NCI-H748 (cell line): Measurements from ENCODE around the gene KPNB1.
A peak's percentile ranks its signal among the peaks of the same experiment; 100 is the strongest.

Source experiments
- DNase-seq: peaks from one replicate; lab custom pipeline; 2025; ENCODE audit not compliant: unreplicated experiment; lab: John Stamatoyannopoulos, UW

The KPNB1 gene

DNA sequence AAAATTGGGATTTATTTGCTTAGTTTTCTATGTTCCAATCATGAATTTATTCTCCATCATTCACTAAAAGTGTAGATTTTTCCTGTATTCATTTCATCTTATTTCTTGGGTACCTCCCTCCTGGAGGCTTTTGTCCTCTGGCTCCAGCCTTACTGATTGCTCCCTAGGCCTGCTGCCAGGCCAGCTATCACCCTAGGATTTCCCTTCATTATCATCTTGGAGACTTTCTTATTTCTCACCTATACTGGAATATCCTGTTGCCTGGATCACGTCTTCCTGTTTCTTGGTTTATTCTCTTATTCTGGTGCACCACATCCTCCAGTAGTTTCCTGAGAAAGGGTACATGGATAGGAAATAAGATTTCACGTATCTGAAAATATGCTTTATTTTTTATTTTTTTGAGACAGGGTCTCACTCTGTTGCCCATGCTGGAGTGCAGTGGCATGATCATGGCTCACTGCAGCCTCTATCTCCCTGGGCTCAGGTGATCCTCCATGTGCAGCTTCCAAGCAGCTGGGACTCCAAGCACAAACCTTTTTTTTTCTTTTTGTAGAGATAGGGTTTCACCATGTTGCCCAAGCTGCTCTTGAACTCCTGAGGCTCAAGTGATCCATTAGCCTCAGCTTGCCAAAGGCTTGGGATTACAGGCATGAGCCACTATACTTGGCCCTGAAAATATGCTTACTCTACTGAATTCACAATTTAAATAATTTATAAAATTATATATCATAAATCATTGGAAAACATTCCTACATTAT lies 13.3 kb upstream of the KPNB1 start:
- DNase-seq = no peak

DNA sequence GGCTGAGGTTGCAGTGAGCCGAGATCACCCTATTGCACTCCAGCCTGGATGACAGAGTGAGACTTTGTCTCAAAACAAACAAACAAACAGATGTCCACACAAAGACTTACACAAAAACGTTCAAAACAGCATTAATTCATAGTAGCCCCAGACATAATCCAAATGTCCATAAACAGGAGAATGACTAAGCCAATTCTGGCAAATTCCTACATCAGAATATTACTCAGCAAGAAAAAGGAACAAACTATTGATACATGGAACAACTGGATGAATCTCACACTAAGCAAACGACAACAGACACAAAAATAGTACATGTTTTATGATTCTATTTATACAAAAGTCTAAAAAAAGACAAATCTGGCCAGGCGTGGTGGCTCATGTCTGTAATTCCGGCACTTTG lies 10.8 kb upstream of the KPNB1 start:
- DNase-seq = no peak

DNA sequence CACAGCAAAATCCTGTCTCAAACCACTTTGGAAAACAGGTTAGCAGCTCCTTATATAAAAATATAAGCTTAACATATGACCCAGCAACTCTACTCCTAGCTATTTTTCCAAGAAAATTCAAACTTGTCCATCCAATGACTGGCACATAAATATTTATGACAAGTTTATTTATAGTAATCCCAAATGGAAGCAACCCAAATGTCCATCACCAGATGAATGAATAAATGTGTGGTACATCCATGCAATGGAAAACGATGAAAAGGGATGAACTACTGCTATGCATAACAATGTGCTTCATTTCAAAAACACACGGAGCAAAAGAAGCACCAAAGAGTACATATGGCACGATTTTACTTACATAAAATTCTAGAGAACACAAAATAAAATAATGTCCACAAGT lies 9.6 kb upstream of the KPNB1 start:
- no peak for DNase-seq

DNA sequence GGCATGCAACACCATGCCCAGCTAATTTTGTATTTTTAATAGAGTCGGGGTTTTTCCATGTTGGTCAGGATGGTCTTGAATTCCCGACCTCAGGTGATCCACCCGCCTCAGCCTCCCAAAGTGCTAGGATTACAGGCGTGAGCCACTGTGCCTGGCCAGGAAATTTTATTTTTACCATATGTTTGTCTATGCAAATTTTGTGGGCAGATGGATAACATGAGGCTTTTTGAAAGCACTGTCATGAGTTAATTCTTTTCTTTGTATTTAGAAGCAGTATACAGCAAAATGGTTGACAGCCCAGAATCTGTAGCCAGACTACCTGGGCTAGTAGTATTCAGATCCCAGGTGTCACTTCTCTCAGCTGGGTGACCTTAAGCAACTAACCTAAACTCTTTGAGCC lies 8.5 kb upstream of the KPNB1 start:
- DNase-seq = no peak

DNA sequence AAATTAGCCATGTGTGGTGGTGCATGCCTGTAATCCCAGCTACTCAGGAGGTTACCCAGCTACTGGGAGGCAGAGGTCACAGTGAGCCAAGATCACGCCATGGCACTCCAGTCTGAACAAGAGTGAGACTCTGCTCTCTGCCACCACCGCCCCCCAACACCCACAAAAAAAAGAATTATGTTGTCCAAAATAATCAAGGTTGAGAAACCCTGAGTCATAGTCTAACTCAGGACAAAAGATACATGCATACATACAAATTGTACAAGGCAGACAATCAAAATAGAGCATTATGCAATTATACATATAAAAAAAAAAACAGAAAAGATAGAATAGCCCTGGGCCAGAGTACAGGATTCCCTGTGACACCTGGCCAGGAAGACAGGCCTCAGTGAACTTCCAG lies 6.6 kb upstream of the KPNB1 start:
- no peak for DNase-seq

DNA sequence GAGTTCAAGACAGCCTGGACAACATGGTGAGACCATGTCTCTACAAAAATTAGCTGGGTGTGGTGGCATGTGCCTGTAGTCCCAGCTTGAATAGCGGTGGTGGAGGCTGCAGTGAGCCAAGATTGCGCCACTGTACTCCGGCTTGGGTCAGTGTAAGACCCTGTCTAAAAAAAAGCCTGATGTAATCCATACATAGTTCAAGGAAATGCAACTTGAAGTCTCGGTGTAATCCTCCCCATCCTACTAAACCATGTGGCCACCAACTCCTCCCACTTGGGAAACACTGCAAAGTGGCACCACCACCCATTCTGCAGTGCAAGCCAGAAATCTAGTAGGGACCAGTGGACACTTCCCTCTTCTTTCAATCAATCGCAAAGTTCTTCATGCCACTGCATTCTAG lies 5.4 kb upstream of the KPNB1 start:
- DNase-seq = no peak

DNA sequence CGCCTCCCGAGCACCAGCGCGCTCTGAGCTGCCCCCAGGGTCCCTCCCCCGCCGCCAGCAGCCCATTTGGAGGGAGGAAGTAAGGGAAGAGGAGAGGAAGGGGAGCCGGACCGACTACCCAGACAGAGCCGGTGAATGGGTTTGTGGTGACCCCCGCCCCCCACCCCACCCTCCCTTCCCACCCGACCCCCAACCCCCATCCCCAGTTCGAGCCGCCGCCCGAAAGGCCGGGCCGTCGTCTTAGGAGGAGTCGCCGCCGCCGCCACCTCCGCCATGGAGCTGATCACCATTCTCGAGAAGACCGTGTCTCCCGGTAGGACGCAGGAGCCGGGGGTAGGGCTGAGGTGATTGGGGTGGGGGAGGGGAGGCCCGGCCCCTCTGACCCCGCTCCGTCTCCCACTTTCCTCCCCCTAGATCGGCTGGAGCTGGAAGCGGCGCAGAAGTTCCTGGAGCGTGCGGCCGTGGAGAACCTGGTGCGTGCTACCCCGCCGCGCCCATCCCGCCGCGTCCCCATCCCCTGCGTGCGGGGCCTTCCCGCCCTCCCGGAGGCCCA lies 329 bp downstream of the KPNB1 start:
- DNase-seq = no peak

DNA sequence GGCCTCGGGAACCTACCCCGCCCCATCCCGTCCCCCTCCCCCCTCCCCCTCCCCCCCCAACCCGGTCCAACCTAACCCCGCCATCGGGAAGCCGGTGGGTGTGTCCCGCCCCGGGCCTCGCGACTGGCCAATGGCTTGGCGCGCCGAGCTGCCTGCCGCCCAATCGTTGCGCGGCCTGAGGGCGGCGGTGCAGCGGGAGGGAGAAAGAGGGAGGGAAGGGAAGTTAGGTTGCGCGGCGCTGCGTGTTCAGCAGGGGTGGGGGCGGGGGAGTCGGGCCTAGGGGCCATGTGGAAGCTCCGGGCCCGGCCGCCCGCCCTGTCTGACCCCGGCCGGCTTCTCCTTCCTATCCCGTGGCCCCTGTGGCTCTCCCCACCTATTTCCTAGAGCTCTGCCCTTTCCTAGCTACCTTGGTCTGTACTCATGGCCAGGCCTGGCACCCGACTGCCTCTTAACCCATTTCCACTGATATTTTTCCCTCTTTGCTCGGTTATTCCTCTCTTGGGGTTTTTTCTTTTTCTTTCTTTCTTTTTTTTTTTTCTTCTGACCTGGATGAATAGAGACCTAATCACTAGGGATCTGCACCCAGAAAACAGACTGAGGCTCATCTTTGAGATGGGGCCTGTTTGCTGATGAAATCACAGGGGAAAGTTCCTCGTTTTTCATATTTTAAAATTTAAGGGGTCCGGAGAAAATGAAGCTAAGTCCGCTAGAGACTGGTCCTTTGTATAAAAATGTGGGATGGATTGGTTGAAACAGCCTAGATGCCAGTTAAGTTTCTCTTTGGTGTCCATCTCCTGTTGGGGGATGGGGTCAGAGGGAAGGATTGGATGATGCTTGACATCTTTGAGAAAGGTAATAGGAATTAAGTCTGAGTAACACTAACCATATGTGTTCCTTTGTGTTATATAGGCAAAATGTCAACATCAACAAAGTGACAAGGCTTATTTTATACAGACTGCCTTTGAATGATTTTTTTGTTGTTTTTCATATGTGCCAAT lies 1.1 kb downstream of the KPNB1 start:
- peak; percentile 98 for DNase-seq

DNA sequence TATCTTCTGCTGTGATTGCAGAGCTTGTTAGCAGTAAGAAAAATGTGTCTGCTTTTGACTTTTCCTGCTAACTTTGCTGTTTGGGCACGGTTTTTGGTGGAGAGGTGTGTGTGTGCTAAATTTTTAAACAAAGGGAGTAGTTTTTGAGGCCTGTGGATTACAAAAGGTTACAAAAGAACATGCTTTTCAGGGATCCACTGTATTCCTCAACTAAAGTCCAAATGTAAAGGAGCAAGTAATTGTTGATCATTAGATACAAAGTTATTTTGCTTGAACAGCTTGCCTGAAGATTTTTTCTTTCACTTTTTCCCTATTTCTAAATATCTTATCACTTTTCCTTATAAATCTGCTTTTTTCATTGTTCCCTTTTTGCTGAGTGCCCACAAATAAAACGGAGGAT lies 2.0 kb downstream of the KPNB1 start:
- DNase-seq = no peak

DNA sequence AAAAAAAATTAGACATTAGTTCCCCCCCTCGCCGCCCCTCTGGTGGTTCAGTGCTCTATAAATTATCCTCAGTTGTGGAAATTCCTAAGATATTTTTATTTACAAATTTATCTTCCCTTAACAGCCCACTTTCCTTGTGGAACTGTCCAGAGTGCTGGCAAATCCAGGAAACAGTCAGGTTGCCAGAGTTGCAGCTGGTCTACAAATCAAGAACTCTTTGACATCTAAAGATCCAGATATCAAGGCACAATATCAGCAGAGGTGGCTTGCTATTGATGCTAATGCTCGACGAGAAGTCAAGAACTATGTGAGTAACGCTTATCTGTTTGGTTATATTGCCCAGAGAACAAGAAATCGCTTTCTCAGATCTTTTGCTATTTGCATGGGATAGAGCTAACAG lies 2.9 kb downstream of the KPNB1 start:
- DNase-seq = no peak

DNA sequence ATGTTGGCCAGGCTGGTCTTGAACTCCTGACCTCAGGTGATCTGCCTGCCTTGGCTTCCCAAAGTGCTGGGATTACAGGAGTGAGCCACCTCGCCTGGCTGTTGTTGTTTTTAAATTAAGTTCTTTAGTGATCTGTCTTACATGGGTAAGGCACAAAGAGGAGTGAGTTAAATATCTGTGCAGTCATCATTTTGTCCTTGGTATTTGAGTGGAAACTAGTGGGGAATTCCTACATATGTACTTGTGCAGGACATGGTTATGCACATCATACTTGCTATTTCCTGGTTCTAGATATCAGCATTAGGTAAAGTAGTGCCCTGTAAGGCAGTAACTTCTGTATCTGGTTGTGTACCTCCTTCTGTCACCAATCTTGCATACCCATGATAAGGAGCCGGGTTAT lies 3.7 kb downstream of the KPNB1 start:
- DNase-seq = no peak

DNA sequence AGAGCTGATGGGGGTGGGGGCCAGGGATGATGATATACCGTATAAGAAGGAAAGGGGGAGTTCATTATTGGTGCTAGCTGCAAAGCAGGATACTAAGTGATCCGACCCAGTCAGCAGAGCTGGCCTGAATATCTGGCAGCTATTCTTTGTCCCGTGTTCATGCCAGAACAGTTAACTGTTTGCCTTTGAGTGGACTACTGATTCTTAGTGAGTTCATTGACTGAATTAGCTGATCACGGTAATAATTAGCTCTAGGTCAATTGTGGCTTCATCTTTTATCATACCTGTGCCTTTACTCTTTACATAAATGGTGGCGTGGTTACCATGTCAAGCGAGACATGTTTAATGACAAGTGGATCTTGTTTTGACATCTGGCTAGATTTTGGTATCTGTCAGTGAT lies 5.3 kb downstream of the KPNB1 start:
- no peak for DNase-seq

DNA sequence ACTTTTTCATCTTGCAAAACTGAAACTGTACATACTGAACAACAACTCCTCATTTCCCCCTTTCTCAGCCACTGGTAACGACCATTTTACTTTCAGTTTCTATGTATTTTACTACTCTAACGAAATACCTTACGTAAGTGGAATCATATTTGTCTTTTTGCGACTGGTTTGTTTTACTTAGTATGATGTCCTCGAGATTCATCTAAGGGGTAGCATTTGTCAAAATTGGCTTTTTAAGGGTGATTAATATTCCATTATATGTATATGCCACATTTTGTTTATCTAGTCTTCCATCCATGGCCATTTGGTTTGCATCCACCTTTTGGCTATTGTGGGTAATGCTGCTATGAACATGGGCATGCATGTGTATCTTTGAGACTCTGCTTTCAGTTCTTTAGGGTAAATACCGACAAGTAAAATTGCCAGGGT lies 10.4 kb downstream of the KPNB1 start:
- DNase-seq = no peak

DNA sequence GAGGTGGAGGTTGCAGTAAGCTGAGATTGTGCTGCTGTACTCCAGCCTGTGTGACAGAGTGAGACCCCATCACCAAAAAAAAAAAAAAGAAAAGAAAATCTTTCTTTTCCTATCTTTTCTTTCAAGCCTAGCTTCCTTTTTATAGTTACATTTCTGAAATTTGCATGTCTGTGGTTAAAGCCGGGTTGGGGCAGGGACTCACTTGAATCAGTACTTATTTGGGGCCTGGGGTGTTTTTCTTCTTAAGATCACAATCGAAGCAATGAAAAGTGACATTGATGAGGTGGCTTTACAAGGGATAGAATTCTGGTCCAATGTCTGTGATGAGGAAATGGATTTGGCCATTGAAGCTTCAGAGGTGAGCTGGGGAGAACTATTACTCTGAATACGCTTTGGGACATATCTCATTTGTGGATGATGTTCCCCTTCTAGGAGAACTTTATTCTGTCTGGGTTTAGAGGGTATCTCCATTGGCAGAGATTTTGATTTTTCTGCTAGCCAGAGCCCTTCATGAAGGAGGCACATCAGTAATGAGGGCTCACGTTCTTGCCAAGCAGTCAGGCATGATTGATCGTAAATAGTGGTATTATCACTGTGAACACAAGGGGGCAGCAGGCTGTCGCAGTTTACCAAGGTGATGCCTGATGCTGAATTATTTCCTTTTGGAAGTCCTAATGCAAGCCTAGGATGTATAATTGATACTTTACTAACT lies 14.3 kb downstream of the KPNB1 start:
- DNase-seq = peak; percentile 49

DNA sequence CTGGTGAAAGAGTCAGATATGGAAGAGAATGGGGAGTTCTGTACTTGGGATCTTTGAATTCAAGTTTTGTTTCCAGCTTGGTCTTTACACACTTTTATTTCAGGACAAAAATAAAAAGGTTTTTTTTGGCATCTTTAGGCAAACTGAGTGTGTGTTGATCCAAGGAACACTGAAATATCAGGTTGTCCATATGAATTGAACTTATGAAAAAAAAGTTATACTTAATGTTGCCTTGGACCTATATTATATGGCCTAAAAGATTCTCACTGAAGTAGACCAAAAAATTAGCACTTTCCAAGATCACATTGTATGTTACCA lies 14.9 kb downstream of the KPNB1 start:
- no peak for DNase-seq

DNA sequence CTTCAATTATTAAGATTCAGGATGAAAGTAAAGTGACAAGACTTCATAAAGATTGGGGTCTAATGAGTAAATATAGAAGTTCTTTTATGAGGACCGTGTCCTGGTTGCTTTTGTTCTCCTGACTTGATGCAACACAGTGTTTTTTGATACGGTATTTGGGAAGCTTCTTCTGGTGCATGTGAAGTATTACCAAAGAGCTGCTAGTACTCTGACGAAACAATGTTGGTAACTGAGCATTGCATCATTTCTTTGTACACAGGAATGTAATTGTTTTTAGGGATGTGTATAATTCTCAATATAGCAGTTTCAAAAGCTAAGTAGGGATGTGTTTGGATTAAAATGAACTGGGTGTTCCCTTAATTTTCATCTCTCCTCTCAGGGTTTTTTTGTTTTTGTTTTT lies 15.9 kb downstream of the KPNB1 start:
- DNase-seq = no peak

DNA sequence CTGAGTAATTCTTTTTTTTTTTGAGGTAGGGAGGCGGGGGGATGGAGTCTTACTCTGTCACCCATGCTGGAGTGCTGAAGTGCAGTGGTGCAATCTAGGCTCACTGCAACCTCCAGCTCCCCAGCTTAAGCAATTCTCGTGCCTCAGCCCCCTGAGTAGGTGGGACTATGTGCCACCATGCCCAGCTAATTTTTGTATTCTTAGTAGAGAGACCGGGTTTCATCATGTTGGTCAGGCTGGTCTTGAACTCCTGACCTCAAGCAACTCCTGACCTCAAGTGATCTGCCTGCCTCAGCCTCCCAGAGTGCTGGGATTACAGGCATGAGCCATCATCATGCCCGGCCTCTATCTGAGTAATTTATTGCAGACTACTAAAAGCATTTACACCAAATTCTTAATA lies 19.4 kb downstream of the KPNB1 start:
- DNase-seq = no peak

DNA sequence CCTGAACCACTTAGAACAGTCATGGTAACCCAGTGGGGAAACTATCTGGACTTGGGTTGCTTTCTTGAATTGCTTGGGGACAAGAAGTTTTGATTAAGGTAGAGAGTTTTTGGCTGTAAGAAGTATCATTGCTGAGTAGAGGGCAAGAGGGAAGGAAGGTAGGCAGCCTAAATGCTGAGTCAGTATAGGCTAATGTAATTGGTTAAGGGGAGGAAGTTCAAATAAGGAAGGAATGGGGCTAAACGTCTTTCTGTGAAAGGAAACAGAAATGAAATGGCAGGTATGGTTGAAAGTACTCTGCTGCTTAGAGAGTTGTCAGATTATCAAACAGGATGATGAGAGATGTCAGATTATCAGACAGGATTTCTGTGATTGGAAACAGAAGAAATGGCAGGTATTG lies 20.3 kb downstream of the KPNB1 start:
- no peak for DNase-seq

DNA sequence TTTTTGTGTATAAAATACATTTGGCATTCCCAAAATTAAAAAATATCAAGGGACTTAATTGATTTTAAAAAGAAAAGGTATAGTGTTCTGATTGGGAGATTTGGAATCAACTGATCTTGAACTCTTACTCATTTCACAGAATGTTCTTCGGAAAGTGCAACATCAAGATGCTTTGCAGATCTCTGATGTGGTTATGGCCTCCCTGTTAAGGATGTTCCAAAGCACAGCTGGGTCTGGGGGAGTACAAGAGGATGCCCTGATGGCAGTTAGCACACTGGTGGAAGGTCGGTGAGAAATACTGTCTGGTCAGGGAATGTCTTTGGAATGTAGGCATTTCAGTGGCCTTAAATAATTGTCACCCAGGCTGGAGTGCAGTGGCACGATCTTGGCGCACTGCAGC lies 24.8 kb downstream of the KPNB1 start:
- no peak for DNase-seq

DNA sequence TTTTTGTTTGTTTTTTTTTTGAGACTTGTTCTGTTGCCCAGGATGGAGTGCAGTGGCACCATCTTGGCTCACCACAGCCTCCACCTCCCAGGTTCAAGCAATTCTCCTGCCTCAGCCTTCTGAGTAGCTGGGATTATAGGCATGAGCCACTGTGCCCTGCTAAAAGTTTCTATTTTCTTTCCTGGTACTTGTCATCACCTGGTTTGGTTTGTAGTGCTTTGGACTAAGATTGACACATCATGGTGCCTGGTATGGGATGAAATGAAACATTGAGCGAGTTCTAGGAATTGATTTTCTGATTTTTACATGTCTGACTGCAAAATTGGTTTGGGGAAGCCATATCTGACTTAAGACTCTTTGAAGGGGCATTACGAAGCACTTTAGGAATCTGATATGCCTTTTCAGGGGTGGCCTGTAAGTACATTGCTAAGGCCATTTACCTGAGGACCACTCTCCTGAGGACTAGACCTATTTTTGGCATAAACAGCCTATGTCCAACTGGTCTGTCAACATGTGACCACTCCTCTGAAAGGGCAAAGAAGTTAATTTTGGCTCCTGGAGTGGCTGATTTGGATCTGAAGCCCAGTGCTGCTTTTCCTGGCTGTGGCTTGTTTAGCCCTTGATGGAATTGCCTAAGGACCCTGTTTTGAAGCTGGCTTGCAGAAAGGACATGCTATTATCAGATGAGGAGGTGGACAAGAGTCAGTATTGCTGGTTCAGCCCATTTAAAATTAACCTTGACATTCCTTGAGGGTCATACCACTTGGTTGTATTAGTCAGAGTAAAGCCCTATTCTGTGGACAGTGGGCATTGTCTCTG lies 25.9 kb downstream of the KPNB1 start:
- DNase-seq = no peak

DNA sequence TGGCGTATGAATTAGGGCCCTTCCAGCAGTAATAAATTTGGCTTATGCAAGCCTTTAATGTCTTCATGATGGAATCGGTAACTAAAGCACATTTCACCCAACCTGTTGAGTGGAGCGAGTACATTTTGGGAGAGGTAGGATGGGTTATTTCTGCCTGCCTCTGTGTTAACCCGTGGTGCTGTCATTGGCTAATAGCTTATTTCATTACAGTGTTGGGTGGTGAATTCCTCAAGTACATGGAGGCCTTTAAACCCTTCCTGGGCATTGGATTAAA lies 26.4 kb downstream of the KPNB1 start:
- DNase-seq = no peak
